ENCODE data around the gene SPINT2. TPM values are rescaled to one million over a fixed set of nuclear protein-coding genes. Genes with fewer than 3 reads are reported as not detected.

Gene SPINT2
- total and polyA plus RNA-seq, 2 of the 13 experiments (the other 11 are each of a cell fraction or from before 2014, with no cell fraction given), result 0.31 to 0.77 TPM

- no peaks in the 10 kb centered on the region for H3K79me2 ChIP-seq (ENCODE audit: insufficient read depth, low read length)
- intact Hi-C loops (cut with micrococcal nuclease; ENCODE audit: unreplicated experiment), result no loop called here
- H3K36me3 ChIP-seq (replicated peaks in 1 of 2; ENCODE audit: control insufficient read depth in 1 of 2, insufficient read depth in 2 of 2, low read length in 2 of 2), result no peaks in the 10 kb centered on the region
- 58% methylated on average over 17 of the region's 17 CpGs for WGBS (ENCODE audit: low lambda C conversion rate)
- no peak for FAIRE-seq
- ChIA-PET POLR2A (no interaction called here), CTCF (ENCODE audit: low intra/inter-chr PET ratio, low total read pairs) (no interaction called here)
- H2AFZ ChIP-seq (ENCODE audit: low read length), result no peak overlapping the region
- ATAC-seq, result no peak
- H3K4me1 ChIP-seq (ENCODE audit: insufficient read depth, low read length), result peaks cover 14% of the 10 kb centered on the region
- H3K27ac ChIP-seq (ENCODE audit: extremely low read length, insufficient read depth, low read length), result no peak overlapping the region
- BruUV-seq (replicated peaks), result no TSS peak
- no peak overlapping the region for H3K9ac ChIP-seq (ENCODE audit: insufficient read depth, low read depth, low read length)
- H3K27me3 ChIP-seq (ENCODE audit: control insufficient read depth in 1 of 2, insufficient read depth in 2 of 2, low read length in 2 of 2), result no peaks in the 10 kb centered on the region; a peak in 1 of 5 replicates
- H3K4me2 ChIP-seq (ENCODE audit: low read depth, low read length), result no peak overlapping the region
- no peaks in the 10 kb centered on the region for H4K20me1 ChIP-seq (ENCODE audit: insufficient read depth, low read length)
- no peak overlapping the region for H3K4me3 ChIP-seq (replicated peaks in 1 of 3; ENCODE audit: insufficient read depth in 1 of 3, low read depth in 2 of 3, low read length in 3 of 3)
- in situ Hi-C loops (cut with HindIII; ENCODE audit: extremely low pct_ligation_motif_present, low pct_unique_long_range_greater_than_20kb), result no loop called here
- DNase-seq (ENCODE audit: low spot score), result no peak
- no peaks in the 10 kb centered on the region for H3K9me3 ChIP-seq (ENCODE audit: low read length)
- no peak for TF ChIP-seq ZNF383 (CRISPR knock-in tag; IDR thresholded peaks at IDR 0.05; ENCODE audit: borderline replicate concordance)
- no peak for TF ChIP-seq FOXA3 (CRISPR knock-in tag; IDR thresholded peaks at IDR 0.05)
- no peak for TF ChIP-seq TEAD3 (CRISPR knock-in tag; optimal IDR thresholded peaks at IDR 0.05; ENCODE audit: borderline replicate concordance)
- TF ChIP-seq ZNF335 (CRISPR knock-in tag; IDR thresholded peaks at IDR 0.05), result no peak
- no peak for TF ChIP-seq ATAD3A (CRISPR knock-in tag; IDR thresholded peaks at IDR 0.05)
- TF ChIP-seq ZNF446 (CRISPR knock-in tag; IDR thresholded peaks at IDR 0.05), result no peak
- TF ChIP-seq, protein P1, sequence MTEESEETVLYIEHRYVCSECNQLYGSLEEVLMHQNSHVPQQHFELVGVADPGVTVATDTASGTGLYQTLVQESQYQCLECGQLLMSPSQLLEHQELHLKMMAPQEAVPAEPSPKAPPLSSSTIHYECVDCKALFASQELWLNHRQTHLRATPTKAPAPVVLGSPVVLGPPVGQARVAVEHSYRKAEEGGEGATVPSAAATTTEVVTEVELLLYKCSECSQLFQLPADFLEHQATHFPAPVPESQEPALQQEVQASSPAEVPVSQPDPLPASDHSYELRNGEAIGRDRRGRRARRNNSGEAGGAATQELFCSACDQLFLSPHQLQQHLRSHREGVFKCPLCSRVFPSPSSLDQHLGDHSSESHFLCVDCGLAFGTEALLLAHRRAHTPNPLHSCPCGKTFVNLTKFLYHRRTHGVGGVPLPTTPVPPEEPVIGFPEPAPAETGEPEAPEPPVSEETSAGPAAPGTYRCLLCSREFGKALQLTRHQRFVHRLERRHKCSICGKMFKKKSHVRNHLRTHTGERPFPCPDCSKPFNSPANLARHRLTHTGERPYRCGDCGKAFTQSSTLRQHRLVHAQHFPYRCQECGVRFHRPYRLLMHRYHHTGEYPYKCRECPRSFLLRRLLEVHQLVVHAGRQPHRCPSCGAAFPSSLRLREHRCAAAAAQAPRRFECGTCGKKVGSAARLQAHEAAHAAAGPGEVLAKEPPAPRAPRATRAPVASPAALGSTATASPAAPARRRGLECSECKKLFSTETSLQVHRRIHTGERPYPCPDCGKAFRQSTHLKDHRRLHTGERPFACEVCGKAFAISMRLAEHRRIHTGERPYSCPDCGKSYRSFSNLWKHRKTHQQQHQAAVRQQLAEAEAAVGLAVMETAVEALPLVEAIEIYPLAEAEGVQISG (CRISPR knock-in tag; IDR thresholded peaks at IDR 0.05), result no peak
- TF ChIP-seq ZNF318 (CRISPR knock-in tag; IDR thresholded peaks at IDR 0.05), result no peak
- no peak for TF ChIP-seq SP1 (IDR thresholded peaks at IDR 0.05)
- TF ChIP-seq SP1 (CRISPR knock-in tag; IDR thresholded peaks at IDR 0.05), result no peak
- TF ChIP-seq NFKBIZ (CRISPR knock-in tag; IDR thresholded peaks at IDR 0.05), result no peak
- TF ChIP-seq MBD4 (IDR thresholded peaks at IDR 0.05; ENCODE audit: borderline replicate concordance, low read length), result no peak
- no peak for TF ChIP-seq ZBTB3 (CRISPR knock-in tag; IDR thresholded peaks at IDR 0.05; ENCODE audit: borderline replicate concordance, low read depth)
- no peak for TF ChIP-seq ZNF354B (CRISPR knock-in tag; IDR thresholded peaks at IDR 0.05)
- TF ChIP-seq ZNF501 (CRISPR knock-in tag; IDR thresholded peaks at IDR 0.05), result no peak
Measured at GRCh38 chr19:38280030-38280921, 15.9 kb downstream of the SPINT2 start.
